Measurements from ENCODE around the gene SHISA6.

SHISA6 gene

DNA sequence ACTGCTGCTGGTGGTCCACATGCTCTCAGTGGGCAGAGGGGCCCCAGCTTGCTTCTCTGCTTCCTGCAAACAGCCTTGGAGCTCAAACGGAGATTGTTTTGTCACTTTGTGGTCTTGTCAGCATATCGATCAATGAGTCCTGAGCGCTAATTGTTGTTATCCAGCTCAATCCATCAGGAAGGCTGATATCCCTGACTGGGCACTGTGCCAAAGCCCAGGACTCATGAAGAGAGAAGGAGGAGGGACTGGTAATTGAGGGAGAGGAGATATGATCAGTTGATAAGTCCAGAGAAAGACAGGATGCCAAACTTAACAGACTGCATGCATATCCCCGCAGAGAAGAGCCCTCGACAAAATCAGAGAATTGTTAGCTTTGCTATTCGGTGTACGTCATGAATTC is 298.6 kb downstream of the SHISA6 start:
- DNase-seq (ENCODE audit: low read depth) = no peak
- TF ChIP-seq, protein P1, sequence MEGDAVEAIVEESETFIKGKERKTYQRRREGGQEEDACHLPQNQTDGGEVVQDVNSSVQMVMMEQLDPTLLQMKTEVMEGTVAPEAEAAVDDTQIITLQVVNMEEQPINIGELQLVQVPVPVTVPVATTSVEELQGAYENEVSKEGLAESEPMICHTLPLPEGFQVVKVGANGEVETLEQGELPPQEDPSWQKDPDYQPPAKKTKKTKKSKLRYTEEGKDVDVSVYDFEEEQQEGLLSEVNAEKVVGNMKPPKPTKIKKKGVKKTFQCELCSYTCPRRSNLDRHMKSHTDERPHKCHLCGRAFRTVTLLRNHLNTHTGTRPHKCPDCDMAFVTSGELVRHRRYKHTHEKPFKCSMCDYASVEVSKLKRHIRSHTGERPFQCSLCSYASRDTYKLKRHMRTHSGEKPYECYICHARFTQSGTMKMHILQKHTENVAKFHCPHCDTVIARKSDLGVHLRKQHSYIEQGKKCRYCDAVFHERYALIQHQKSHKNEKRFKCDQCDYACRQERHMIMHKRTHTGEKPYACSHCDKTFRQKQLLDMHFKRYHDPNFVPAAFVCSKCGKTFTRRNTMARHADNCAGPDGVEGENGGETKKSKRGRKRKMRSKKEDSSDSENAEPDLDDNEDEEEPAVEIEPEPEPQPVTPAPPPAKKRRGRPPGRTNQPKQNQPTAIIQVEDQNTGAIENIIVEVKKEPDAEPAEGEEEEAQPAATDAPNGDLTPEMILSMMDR (IDR thresholded peaks at IDR 0.05; ENCODE audit: insufficient read depth, low read depth, low read length, missing control alignments) = no peak
- no peak overlapping the region for H3K4me3 ChIP-seq (ENCODE audit: low read depth, low read length)

DNA sequence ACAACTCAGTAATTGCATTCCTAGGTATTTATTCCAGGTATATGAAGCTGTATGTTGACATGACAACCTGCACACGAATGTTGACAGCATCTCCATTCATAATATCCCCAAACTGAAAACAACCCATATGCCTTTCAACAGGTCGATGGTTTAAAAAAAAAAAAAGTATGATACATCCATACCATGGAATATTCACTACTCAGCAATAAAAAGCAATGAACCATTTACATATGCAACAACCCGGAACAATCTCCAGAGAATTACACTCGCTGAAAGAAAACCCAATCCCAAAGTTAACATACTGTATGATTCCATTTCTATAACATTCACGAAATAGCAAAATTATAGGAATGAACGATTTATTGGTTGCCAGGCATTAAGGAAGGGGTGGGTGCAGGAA is 304.0 kb downstream of the SHISA6 start:
- H3K4me3 ChIP-seq (ENCODE audit: low read depth, low read length) = no peak overlapping the region
- TF ChIP-seq, protein P1 (IDR thresholded peaks at IDR 0.05; ENCODE audit: insufficient read depth, low read depth, low read length, missing control alignments) = no peak
- no peak for DNase-seq (ENCODE audit: low read depth)

DNA sequence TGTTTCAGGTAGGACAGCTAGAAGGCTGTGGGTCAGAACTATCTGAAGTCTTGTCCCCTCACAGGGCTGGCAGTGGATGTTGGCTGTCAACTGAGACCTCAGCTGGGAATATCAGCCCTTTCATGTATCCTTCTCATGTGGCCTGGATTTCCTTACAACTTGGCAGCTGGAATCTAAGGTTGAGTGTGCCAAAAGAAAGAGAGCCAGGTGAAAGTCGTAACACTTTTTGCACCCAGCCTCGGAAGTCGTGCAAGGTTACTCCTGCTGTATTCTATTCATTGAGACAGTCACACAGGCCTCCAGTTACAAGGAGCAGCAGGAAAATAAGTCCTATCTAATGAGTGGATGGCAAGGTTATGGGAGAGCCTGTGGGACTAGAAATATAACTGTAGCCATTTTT is 304.7 kb downstream of the SHISA6 start:
- DNase-seq (ENCODE audit: low read depth) = no peak

DNA sequence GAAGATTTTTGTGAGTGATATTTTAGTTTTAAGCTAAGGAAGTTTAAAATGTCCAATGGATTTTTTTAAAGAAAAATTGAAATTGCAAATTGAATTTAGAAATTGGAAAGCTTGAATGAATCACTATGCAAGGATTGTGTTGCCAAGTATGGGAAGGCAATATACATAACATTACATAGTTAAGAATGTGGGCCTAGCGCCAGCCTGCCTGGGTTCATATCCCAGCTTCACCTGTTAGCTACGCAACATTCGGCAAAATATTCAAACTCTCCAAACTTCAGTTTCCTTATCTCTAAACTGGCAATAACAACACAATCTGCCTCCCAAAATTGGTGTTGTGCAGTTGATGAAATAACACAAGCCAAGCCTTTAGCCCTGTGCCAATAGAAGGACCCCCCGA is 306.8 kb downstream of the SHISA6 start:
- no peak overlapping the region for H3K4me3 ChIP-seq (ENCODE audit: low read depth, low read length)
- no peak for DNase-seq (ENCODE audit: low read depth)
- TF ChIP-seq, protein P1 (IDR thresholded peaks at IDR 0.05; ENCODE audit: insufficient read depth, low read depth, low read length, missing control alignments) = no peak

More for the DNA sequence above, 304.7 kb downstream of the SHISA6 start:
- TF ChIP-seq, protein P1 (IDR thresholded peaks at IDR 0.05; ENCODE audit: insufficient read depth, low read depth, low read length, missing control alignments) = no peak
- H3K4me3 ChIP-seq (ENCODE audit: low read depth, low read length) = no peak overlapping the region

DNA sequence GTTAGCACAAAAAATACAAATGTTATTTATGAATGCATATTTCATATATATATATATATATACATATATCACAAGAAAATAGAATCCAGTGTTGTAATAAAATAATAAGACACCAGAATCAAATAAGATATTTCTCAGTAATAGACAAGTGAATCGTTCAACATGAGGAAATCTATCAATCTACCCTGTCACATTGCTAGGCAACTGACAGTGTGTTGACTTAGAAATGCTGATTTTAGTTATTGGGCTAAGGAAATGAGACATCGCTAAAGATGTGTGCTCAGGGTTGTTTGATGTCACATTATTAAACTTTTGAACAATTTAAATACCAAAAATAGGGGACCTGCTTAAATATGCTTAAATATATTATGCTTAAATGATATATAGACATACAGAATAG is 307.4 kb downstream of the SHISA6 start:
- DNase-seq (ENCODE audit: low read depth) = no peak
- H3K4me3 ChIP-seq (ENCODE audit: low read depth, low read length) = no peak overlapping the region
- TF ChIP-seq, protein P1 (IDR thresholded peaks at IDR 0.05; ENCODE audit: insufficient read depth, low read depth, low read length, missing control alignments) = no peak

DNA sequence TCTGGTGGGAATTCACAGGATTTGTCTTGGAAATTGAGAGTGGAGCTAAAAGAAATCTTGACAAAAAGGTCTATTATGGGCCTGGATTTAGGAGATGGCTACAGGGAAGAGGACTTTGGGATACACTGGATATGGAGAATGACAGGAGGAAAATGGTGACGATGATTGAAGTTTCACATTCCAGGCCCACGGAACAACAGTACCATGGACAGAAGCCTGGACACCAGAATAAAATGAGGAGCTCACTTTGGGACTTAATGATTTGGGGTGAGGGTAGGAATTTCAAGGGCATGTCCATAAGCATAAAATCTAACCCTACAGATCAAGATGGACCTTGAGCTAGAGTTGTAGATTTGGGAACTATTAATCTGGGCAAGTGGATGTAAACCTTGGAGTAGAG is 309.4 kb downstream of the SHISA6 start:
- TF ChIP-seq, protein P1 (IDR thresholded peaks at IDR 0.05; ENCODE audit: insufficient read depth, low read depth, low read length, missing control alignments) = no peak
- DNase-seq (ENCODE audit: low read depth) = no peak
- no peak overlapping the region for H3K4me3 ChIP-seq (ENCODE audit: low read depth, low read length)

DNA sequence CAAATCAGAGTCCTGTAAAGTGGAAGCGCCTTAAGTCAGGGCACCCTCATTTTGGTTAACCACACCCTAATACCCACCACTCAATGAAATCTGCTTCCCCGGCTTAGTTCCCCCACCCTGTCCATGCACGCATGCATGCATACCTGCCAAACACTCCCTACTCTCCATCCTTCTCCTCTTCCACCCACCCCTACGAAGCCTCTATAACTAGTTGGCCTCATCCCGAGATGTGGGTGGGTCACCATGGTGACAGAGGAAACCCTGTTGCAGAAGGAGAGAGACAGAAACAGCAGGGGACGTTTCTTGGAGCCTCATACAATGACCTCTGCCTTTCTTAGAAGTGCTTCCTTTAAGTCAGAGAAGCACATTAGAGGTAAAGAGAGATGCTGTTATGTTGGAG is 310.4 kb downstream of the SHISA6 start:
- no peak overlapping the region for H3K4me3 ChIP-seq (ENCODE audit: low read depth, low read length)
- no peak for DNase-seq (ENCODE audit: low read depth)
- TF ChIP-seq, protein P1 (IDR thresholded peaks at IDR 0.05; ENCODE audit: insufficient read depth, low read depth, low read length, missing control alignments) = no peak
